ENCODE results near the gene HEATR5B. TPM values are rescaled to one million over a fixed set of nuclear protein-coding genes. Genes with fewer than 3 reads are reported as not detected.

HEATR5B gene
- total and polyA plus RNA-seq, 9 of the 15 experiments (the other 6 are each of a cell fraction or from before 2014, with no cell fraction given) = 4.2 to 21.7 (median 12.2) TPM

GRCh38 chr2:37132914-37133313, 48.7 kb upstream of the HEATR5B start:
- H3K36me3 ChIP-seq (ENCODE audit: control insufficient read depth, insufficient read depth, low read length) = peaks cover 17% of the 10 kb centered on the region; the same call in 2 of the 3 replicates

GRCh38 chr2:37125416-37125815, 41.2 kb upstream of the HEATR5B start:
- POLR2A ChIA-PET = interaction anchor here (0.9 kb wide), 1 partner anchor 16 kb away, joined by 4 read pairs; no protein-coding TSS in a partner anchor
- no peak for DNase-seq (ENCODE audit: extremely low read depth in 1 of 4, low spot score in 3 of 4)
- TF ChIP-seq LEF1 (IDR thresholded peaks at IDR 0.05) = no peak
- TF ChIP-seq, protein P1, sequence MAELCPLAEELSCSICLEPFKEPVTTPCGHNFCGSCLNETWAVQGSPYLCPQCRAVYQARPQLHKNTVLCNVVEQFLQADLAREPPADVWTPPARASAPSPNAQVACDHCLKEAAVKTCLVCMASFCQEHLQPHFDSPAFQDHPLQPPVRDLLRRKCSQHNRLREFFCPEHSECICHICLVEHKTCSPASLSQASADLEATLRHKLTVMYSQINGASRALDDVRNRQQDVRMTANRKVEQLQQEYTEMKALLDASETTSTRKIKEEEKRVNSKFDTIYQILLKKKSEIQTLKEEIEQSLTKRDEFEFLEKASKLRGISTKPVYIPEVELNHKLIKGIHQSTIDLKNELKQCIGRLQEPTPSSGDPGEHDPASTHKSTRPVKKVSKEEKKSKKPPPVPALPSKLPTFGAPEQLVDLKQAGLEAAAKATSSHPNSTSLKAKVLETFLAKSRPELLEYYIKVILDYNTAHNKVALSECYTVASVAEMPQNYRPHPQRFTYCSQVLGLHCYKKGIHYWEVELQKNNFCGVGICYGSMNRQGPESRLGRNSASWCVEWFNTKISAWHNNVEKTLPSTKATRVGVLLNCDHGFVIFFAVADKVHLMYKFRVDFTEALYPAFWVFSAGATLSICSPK (IDR thresholded peaks at IDR 0.05; ENCODE audit: borderline replicate concordance) = no peak

More at GRCh38 chr2:37132914-37133313, 48.7 kb upstream of the HEATR5B start:
- Histone ChIP-seq H3K9me1 (ENCODE audit: control insufficient read depth, insufficient read depth, low read length) (no peaks in the 10 kb centered on the region), H3K9me3 (replicated peaks; ENCODE audit: control insufficient read depth, insufficient read depth, low read depth, low read length) (no peaks in the 10 kb centered on the region), H3K79me2 (ENCODE audit: control insufficient read depth, insufficient read depth, low read length) (no peaks in the 10 kb centered on the region), H3K4me1 (replicated peaks in 1 of 2; ENCODE audit: control insufficient read depth in 2 of 2, insufficient read depth in 2 of 2, low read length in 2 of 2) (no peaks in the 10 kb centered on the region), H2AFZ (ENCODE audit: low read depth, low read length) (no peak overlapping the region), H3K4me3 (no peak overlapping the region), H3K9ac (ENCODE audit: insufficient read depth in 1 of 2, low read depth in 2 of 2, low read length in 2 of 2) (no peak overlapping the region), H3K27ac (ENCODE audit: extremely low read depth, low read depth, low read length) (no peak overlapping the region), H3K4me2 (ENCODE audit: insufficient read depth, low read length) (no peak overlapping the region), H3K27me3 (ENCODE audit: control insufficient read depth in 2 of 2, insufficient read depth in 2 of 2, low read length in 2 of 2) (no peaks in the 10 kb centered on the region), H4K20me1 (replicated peaks; ENCODE audit: control insufficient read depth, insufficient read depth, low read length) (no peaks in the 10 kb centered on the region)
- TF ChIP-seq RAD21 (CRISPR knock-in tag; conservative IDR thresholded peaks at IDR 0.05 in 1 of 2, IDR thresholded peaks at IDR 0.05 in 1 of 2) = no peak
- TF ChIP-seq HCFC1 (IDR thresholded peaks at IDR 0.05; ENCODE audit: low read depth, low read length) = no peak
- TF ChIP-seq NR1H2 (CRISPR knock-in tag; IDR thresholded peaks at IDR 0.05) = no peak
- TF ChIP-seq, protein P2, sequence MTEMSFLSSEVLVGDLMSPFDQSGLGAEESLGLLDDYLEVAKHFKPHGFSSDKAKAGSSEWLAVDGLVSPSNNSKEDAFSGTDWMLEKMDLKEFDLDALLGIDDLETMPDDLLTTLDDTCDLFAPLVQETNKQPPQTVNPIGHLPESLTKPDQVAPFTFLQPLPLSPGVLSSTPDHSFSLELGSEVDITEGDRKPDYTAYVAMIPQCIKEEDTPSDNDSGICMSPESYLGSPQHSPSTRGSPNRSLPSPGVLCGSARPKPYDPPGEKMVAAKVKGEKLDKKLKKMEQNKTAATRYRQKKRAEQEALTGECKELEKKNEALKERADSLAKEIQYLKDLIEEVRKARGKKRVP (CRISPR knock-in tag; IDR thresholded peaks at IDR 0.05) = no peak
- TF ChIP-seq SETDB1 (IDR thresholded peaks at IDR 0.05; ENCODE audit: low read length) = no peak
- TF ChIP-seq MCM2 (IDR thresholded peaks at IDR 0.05; ENCODE audit: low read depth) = no peak
- TF ChIP-seq MYC (IDR thresholded peaks at IDR 0.05; ENCODE audit: low read depth, low read length) = no peak
- TF ChIP-seq MYC (CRISPR knock-in tag; IDR thresholded peaks at IDR 0.05; ENCODE audit: borderline replicate concordance, low read depth) = no peak
- no peak for TF ChIP-seq KDM1A (IDR thresholded peaks at IDR 0.05)
- no peak for TF ChIP-seq HLTF (IDR thresholded peaks at IDR 0.05)
- no peak for TF ChIP-seq SREBF2 (CRISPR knock-in tag; IDR thresholded peaks at IDR 0.05)
- TF ChIP-seq ZKSCAN1 (IDR thresholded peaks at IDR 0.05; ENCODE audit: low read depth, low read length) = no peak
- no peak for ATAC-seq
- intact Hi-C loops (cut with micrococcal nuclease) (no loop called here), in situ Hi-C loops (cut with MboI) (no loop called here)
- 68% methylated on average over 6 of the region's 6 CpGs for WGBS (ENCODE audit: insufficient coverage, low coverage, missing lambda C conversion rate)
- FAIRE-seq = no peak
- BruUV-seq (replicated peaks) = no TSS peak
- DNase-seq (ENCODE audit: extremely low read depth in 1 of 4, low spot score in 3 of 4) = no peak
- ChIA-PET POLR2A (no interaction called here), CTCF (ENCODE audit: low intra/inter-chr PET ratio) (no interaction called here)

More at GRCh38 chr2:37125416-37125815, 41.2 kb upstream of the HEATR5B start:
- H2AFZ ChIP-seq (ENCODE audit: low read depth, low read length) = no peak overlapping the region
- no peaks in the 10 kb centered on the region for H3K4me1 ChIP-seq (replicated peaks in 1 of 2; ENCODE audit: control insufficient read depth in 2 of 2, insufficient read depth in 2 of 2, low read length in 2 of 2)
- H3K9me3 ChIP-seq (replicated peaks; ENCODE audit: control insufficient read depth, insufficient read depth, low read depth, low read length) = no peaks in the 10 kb centered on the region
- no peak overlapping the region for H3K9ac ChIP-seq (ENCODE audit: insufficient read depth in 1 of 2, low read depth in 2 of 2, low read length in 2 of 2)
- no peak for ATAC-seq
- peaks cover 24% of the 10 kb centered on the region; the same call in 2 of the 3 replicates for H3K36me3 ChIP-seq (ENCODE audit: control insufficient read depth, insufficient read depth, low read length)
- BruUV-seq (replicated peaks) = no TSS peak
- 70% methylated on average over 2 of the region's 2 CpGs for WGBS (ENCODE audit: insufficient coverage, low coverage, missing lambda C conversion rate)
- no peaks in the 10 kb centered on the region for H3K79me2 ChIP-seq (ENCODE audit: control insufficient read depth, insufficient read depth, low read length)
- no peaks in the 10 kb centered on the region for H3K27me3 ChIP-seq (ENCODE audit: control insufficient read depth in 2 of 2, insufficient read depth in 2 of 2, low read length in 2 of 2)
- H4K20me1 ChIP-seq (replicated peaks; ENCODE audit: control insufficient read depth, insufficient read depth, low read length) = no peaks in the 10 kb centered on the region
- intact Hi-C loops (cut with micrococcal nuclease) = no loop called here
- no peak overlapping the region for H3K4me3 ChIP-seq
- in situ Hi-C loops (cut with MboI) = no loop called here
- no peak overlapping the region for H3K27ac ChIP-seq (ENCODE audit: extremely low read depth, low read depth, low read length)
- no peak for FAIRE-seq
- no peaks in the 10 kb centered on the region for H3K9me1 ChIP-seq (ENCODE audit: control insufficient read depth, insufficient read depth, low read length)
- H3K4me2 ChIP-seq (ENCODE audit: insufficient read depth, low read length) = no peak overlapping the region
- CTCF ChIA-PET (ENCODE audit: low intra/inter-chr PET ratio) = no interaction called here
